Adrenal gland (tissue), 12 donors: ENCODE measurements around the gene COL23A1. TPM values are rescaled to one million over a fixed set of nuclear protein-coding genes. Genes with fewer than 3 reads are reported as not detected.

Experiments
- DNase-seq, 7 donors: peaks; one replicate each; pipeline ENCODE4 v3.0.0-alpha.2; 2019 to 2020
- H3K27ac ChIP-seq, 5 donors: fragments of 200-600 bp; sonication (generic) in 4 of 5; 1 replicate in 3 of 5; 2 replicates in 2 of 5; pipeline versions ENCODE4 v1.5.1 to v1.8.0; 2016 to 2020; ENCODE audit warnings: mild to moderate bottlenecking in 1 of 5
- H3K27me3 ChIP-seq: fragments of 200-600 bp; 2 replicates; pipeline ENCODE4 v1.8.0; 2021
- H3K36me3 ChIP-seq, 2 donors: fragments of 200-600 bp; replicated peaks in 1 of 2; 1 replicate in 1 of 2; 2 replicates in 1 of 2; pipeline versions ENCODE4 v1.5.1 to v1.8.0; 2018 to 2022
- H3K4me1 ChIP-seq, 2 donors: fragments of 200-600 bp; replicated peaks in 1 of 2; 1 replicate in 1 of 2; 2 replicates in 1 of 2; pipeline versions ENCODE4 v1.5.1 to v1.8.0; 2018 to 2021
- H3K4me3 ChIP-seq, 4 donors: fragments of 200-600 bp; sonication (generic) in 3 of 4; one replicate each; pipeline ENCODE4 v1.5.1; 2016 to 2018
- H3K9me3 ChIP-seq, 3 donors: fragments of 200-600 bp; sonication (generic) in 1 of 3; replicated peaks in 1 of 3; 1 replicate in 2 of 3; 2 replicates in 1 of 3; pipeline versions ENCODE4 v1.5.1 to v1.8.0; 2016 to 2021
- CTCF ChIP-seq, 6 experiments: fragments of 450-650 bp in 4 of 6; fragments of 200-600 bp in 2 of 6; sonication (generic) in 1 of 6; IDR thresholded peaks; 1 replicate in 5 of 6; 2 replicates in 1 of 6; pipeline versions ENCODE4 v1.5.1 to v1.8.0; 2016 to 2021; ENCODE audit warnings: antibody characterized with exemption in 6 of 6, mild to moderate bottlenecking in 2 of 6, moderate library complexity in 1 of 6
- POLR2A ChIP-seq, 2 donors: fragments of 450-650 bp; IDR thresholded peaks; one replicate each; pipeline ENCODE4 v1.6.1; 2017; ENCODE audit warnings: antibody characterized with exemption in 2 of 2, mild to moderate bottlenecking in 2 of 2, moderate library complexity in 1 of 2
- WGBS, 4 donors: extraction: QIAGEN DNeasy Blood & Tissue Kit in 2 of 4; methylation state at CpG; one replicate each; pipeline versions ENCODE4 v1.1.5 to v1.1.7; 2013 to 2017; 5-methylcytosine and 5-hydroxymethylcytosine counted together
- intact Hi-C, 2 donors: fragments of 100-400 bp; cut with DNase I; formaldehyde crosslinking; loops; one replicate each; pipeline versions ENCODE4 v1.14.1 to v1.15.0; 2022 to 2023
- polyA plus RNA-seq, 3 donors: library from polyadenylated mRNA; stranded (reverse); fragments of 200-250 nt in 2 of 3; fragments of 350-450 nt in 1 of 3; fragmentation: Illumina TruSeq in 1 of 3; extraction: RNeasy Lipid Tissue Mini Kit (QIAGEN cat#74804) in 1 of 3; gene quantifications; one replicate each; pipeline ENCODE4 v1.2.3, GENCODE V29; 2013 to 2014
- total RNA-seq, 9 donors: library from RNA; depleted of rRNA in 4 of 9; stranded (reverse); fragments of >200 nt in 4 of 9; fragments of 120-200 nt in 1 of 9; fragmentation: NEBNext Ultra II Directional in 1 of 9; extraction: Animal tissue kit (Norgen Biotek cat#: 25700) in 1 of 9; gene quantifications; one replicate each; pipeline versions ENCODE4 v1.1.0 to v1.2.4, GENCODE V29; 2013 to 2023
- donor health status: healthy with polysubstance abuse.
- donor health status: Bipolar disorder and iron deficiency.
- donor health status: DM: yes; HTN: yes; CAD: no.
- donor health status: DM: no; HTN: no; CAD: no.
- donor health status: DM: no; HTN: no; CAD: no.
- donor health status: DM: yes; HTN: yes; CAD: no.

COL23A1 gene
- total and polyA plus RNA-seq, 12 donors, result 0.09 to 4.4 (median 0.88) TPM

GRCh38 chr5:178325679-178326373 lies 264.4 kb downstream of the COL23A1 start:
- Histone ChIP-seq H3K9me3 (no peaks in the 10 kb centered on the region), H3K36me3 (no peaks in the 10 kb centered on the region), H3K4me1 (peaks cover 0 to 2% of the 10 kb centered on the region in 2 donors), H3K4me3 (no peak overlapping the region), H3K27me3 (no peaks in the 10 kb centered on the region), H3K27ac (peak overlapping the region in 1 of 5 donors; percentile 52)
- whole genome bisulfite sequencing, 4 donors, result 45 to 63% (median 60%) methylated on average over 17 to 20 of the region's 20 CpGs
- intact Hi-C loops, result no loop called here
- no peak for TF ChIP-seq POLR2A (IDR thresholded peaks at IDR 0.05)
- no peak for TF ChIP-seq CTCF (IDR thresholded peaks at IDR 0.05)
- peak in 2 of 7 donors; percentile 8 to 56 for DNase-seq

- Histone ChIP-seq H3K27me3 (no peaks in the 10 kb centered on the region), H3K36me3 (no peaks in the 10 kb centered on the region), H3K27ac (peak overlapping the region in 1 of 5 donors; percentile 52), H3K4me3 (no peak overlapping the region), H3K9me3 (no peaks in the 10 kb centered on the region), H3K4me1 (peaks cover 0 to 5% of the 10 kb centered on the region in 2 donors)
- TF ChIP-seq POLR2A (IDR thresholded peaks at IDR 0.05), result no peak
- TF ChIP-seq CTCF (IDR thresholded peaks at IDR 0.05), result no peak
- intact Hi-C loops, result no loop called here
- no peak for DNase-seq
- 87 to 94% (median 92%) methylated on average over 5 to 6 of the region's 6 CpGs for WGBS, 4 donors
Measured at GRCh38 chr5:178325311-178325678, 264.9 kb downstream of the COL23A1 start.

- no peak for DNase-seq
- no peak overlapping the region for H3K4me3 ChIP-seq
- H3K27me3 ChIP-seq, result no peaks in the 10 kb centered on the region
- H3K4me1 ChIP-seq, result peaks cover 0 to 5% of the 10 kb centered on the region in 2 donors
- H3K27ac ChIP-seq, result no peak overlapping the region
- intact Hi-C loops, result no loop called here
- H3K9me3 ChIP-seq, result no peaks in the 10 kb centered on the region
- no peaks in the 10 kb centered on the region for H3K36me3 ChIP-seq
- TF ChIP-seq CTCF (IDR thresholded peaks at IDR 0.05), result no peak
- 67 to 85% (median 81%) methylated on average over 25 to 31 of the region's 31 CpGs for WGBS, 4 donors
Measured at GRCh38 chr5:178324481-178325310, 265.5 kb downstream of the COL23A1 start.

- intact Hi-C loops, result no loop called here
- Histone ChIP-seq H3K4me3 (no peak overlapping the region), H3K27me3 (no peaks in the 10 kb centered on the region), H3K27ac (no peak overlapping the region), H3K36me3 (no peaks in the 10 kb centered on the region), H3K9me3 (no peaks in the 10 kb centered on the region), H3K4me1 (peaks cover 0 to 5% of the 10 kb centered on the region in 2 donors)
- WGBS, 4 donors, result 67 to 77% (median 69%) methylated on average over 7 of the region's 7 CpGs
- TF ChIP-seq CTCF (IDR thresholded peaks at IDR 0.05) (no peak), POLR2A (IDR thresholded peaks at IDR 0.05) (no peak)
- DNase-seq, result no peak
Measured at GRCh38 chr5:178323961-178324360, 266.2 kb downstream of the COL23A1 start.
